Measurements from ENCODE around the gene RERG. TPM values are rescaled to one million over a fixed set of nuclear protein-coding genes. Genes with fewer than 3 reads are reported as not detected.

RERG gene
- total RNA-seq, 4 donors from 2014 or later: 7.7 to 23.9 (median 10.9) TPM

- 59% methylated on average over 3 of the region's 3 CpGs for WGBS
- Histone ChIP-seq H3K27ac (peak overlapping the region; percentile 17), H3K27me3 (no peaks in the 10 kb centered on the region), H3K9me3 (no peaks in the 10 kb centered on the region), H3K36me3 (no peaks in the 10 kb centered on the region), H3K4me1 (peaks cover 50% of the 10 kb centered on the region), H3K4me3 (no peak overlapping the region)
- TF ChIP-seq POLR2AphosphoS5 (IDR thresholded peaks at IDR 0.05) (no peak), EP300 (IDR thresholded peaks at IDR 0.05) (no peak), POLR2A (IDR thresholded peaks at IDR 0.05) (no peak)
- TF ChIP-seq, protein P1, sequence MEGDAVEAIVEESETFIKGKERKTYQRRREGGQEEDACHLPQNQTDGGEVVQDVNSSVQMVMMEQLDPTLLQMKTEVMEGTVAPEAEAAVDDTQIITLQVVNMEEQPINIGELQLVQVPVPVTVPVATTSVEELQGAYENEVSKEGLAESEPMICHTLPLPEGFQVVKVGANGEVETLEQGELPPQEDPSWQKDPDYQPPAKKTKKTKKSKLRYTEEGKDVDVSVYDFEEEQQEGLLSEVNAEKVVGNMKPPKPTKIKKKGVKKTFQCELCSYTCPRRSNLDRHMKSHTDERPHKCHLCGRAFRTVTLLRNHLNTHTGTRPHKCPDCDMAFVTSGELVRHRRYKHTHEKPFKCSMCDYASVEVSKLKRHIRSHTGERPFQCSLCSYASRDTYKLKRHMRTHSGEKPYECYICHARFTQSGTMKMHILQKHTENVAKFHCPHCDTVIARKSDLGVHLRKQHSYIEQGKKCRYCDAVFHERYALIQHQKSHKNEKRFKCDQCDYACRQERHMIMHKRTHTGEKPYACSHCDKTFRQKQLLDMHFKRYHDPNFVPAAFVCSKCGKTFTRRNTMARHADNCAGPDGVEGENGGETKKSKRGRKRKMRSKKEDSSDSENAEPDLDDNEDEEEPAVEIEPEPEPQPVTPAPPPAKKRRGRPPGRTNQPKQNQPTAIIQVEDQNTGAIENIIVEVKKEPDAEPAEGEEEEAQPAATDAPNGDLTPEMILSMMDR (IDR thresholded peaks at IDR 0.05): no peak
- DNase-seq (ENCODE audit: low spot score in 2 of 2): no peak
Observed at GRCh38 chr12:15196678-15197505, 24.3 kb downstream of the RERG start.

GRCh38 chr12:15196221-15196620 lies 25.0 kb downstream of the RERG start:
- TF ChIP-seq EP300 (IDR thresholded peaks at IDR 0.05): no peak
- no peak for TF ChIP-seq POLR2A (IDR thresholded peaks at IDR 0.05)
- TF ChIP-seq, protein P1 (IDR thresholded peaks at IDR 0.05): no peak
- TF ChIP-seq POLR2AphosphoS5 (IDR thresholded peaks at IDR 0.05): no peak
- Histone ChIP-seq H3K4me1 (peaks cover 49% of the 10 kb centered on the region), H3K4me3 (no peak overlapping the region), H3K36me3 (no peaks in the 10 kb centered on the region), H3K27ac (peak overlapping the region; percentile 39), H3K9me3 (no peaks in the 10 kb centered on the region), H3K27me3 (no peaks in the 10 kb centered on the region)
- DNase-seq (ENCODE audit: low spot score in 2 of 2): no peak
- 32% methylated on average over 3 of the region's 3 CpGs for WGBS

DNA sequence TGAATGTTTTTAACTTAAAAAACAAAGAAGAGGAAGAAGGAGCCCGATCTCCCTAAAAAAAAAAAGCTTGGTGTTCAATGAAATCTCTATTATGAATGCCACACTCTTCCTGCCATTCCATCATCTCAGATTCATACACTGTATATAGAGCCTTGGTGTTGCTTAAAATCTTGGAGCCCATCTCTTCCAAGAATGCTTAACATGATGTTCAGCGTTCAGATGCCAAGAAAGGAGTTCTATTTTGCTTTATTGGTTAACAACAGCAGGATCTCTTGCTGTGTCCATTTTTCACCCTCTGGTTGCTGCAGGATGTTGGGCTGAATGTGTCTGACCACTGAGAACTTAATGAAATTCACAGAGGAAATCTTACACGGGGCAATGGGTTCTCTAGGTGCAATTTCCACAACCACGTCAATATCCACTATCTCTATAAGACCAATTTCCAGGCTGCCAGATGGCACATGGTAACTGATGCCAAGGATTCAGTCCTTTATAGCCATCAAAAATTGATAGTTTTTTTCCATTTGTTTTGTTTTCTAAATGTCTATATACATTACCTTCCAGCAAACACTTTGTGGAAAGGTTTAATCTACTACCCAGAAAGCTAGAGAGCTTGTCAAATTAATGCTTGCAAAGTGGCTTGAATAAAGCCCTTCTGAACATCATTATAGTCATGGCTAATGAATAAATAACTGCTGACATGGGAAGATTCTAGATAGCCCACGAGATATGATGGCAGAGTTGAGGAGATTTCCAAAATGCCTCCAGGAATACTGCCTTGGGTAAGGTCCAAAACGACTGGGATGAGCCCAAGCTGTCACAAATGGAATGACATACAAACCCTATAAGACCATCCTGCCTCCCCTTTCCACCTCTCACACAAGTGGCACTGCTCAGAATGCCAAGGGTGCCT lies 26.5 kb downstream of the RERG start:
- no peak for TF ChIP-seq EP300 (IDR thresholded peaks at IDR 0.05)
- TF ChIP-seq, protein P1 (IDR thresholded peaks at IDR 0.05): no peak
- DNase-seq (ENCODE audit: low spot score in 2 of 2): no peak
- Histone ChIP-seq H3K4me1 (peaks cover 37% of the 10 kb centered on the region), H3K9me3 (no peaks in the 10 kb centered on the region), H3K4me3 (no peak overlapping the region), H3K27me3 (no peaks in the 10 kb centered on the region), H3K36me3 (no peaks in the 10 kb centered on the region), H3K27ac (no peak overlapping the region)
- WGBS: 44% methylated on average over 6 of the region's 6 CpGs

DNA sequence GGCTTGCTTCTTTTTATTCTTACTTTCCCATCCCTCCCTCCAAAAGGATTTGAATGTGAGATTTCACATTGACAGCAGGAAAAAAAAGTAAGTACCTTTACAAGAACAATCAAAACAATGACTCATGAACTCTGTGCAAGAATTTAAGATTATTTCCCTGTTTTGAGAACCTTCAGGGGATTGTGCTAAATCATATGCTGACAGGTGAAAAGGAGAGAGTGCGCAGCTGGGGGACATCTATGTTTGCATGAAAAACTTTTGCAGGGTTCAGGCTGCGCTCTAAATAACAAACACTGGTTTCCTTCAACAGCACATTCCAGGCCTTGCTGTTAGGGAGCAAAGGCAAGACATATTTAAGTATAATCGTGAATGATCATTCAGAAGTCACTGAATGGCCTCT lies 27.3 kb downstream of the RERG start:
- no peak overlapping the region for H3K4me3 ChIP-seq
- WGBS: 52% methylated on average over 3 of the region's 3 CpGs

More for the DNA sequence above, 27.3 kb downstream of the RERG start:
- no peak for DNase-seq (ENCODE audit: low spot score in 2 of 2)
- Histone ChIP-seq H3K4me1 (peaks cover 37% of the 10 kb centered on the region), H3K27ac (no peak overlapping the region), H3K9me3 (no peaks in the 10 kb centered on the region), H3K36me3 (no peaks in the 10 kb centered on the region), H3K27me3 (no peaks in the 10 kb centered on the region)
- TF ChIP-seq, protein P1 (IDR thresholded peaks at IDR 0.05): no peak
- TF ChIP-seq EP300 (IDR thresholded peaks at IDR 0.05) (no peak), POLR2A (IDR thresholded peaks at IDR 0.05) (no peak), POLR2AphosphoS5 (IDR thresholded peaks at IDR 0.05) (no peak)
